HepG2 (cell line): Measurements from ENCODE around the gene SYMPK. TPM values are rescaled to one million over a fixed set of nuclear protein-coding genes. Genes with fewer than 3 reads are reported as not detected.

Experiments used
- HNF4A ChIP-seq: sonication (generic); formaldehyde crosslinking; IDR thresholded peaks from 2 replicates; pipeline ENCODE4 v1.4.0; 2020; ENCODE audit warnings: missing genetic modification reagents
- HNRNPH1 ChIP-seq: fragments of 200-400 bp; formaldehyde crosslinking; optimal IDR thresholded peaks from 2 replicates; pipeline ENCODE3; 2017; ENCODE audit warnings: mild to moderate bottlenecking, low read depth, low read length
- MAFF ChIP-seq: IDR thresholded peaks from 2 replicates; pipeline ENCODE4 v1.6.1; 2011; ENCODE audit warnings: low read depth, low read length, improper control_type of control experiment
- MAFK ChIP-seq, 2 experiments: IDR thresholded peaks in 1 of 2; conservative IDR thresholded peaks in 1 of 2; 2 replicates each; pipeline ENCODE4 v1.6.1; 2011; ENCODE audit warnings: improper control_type of control experiment in 2 of 2, low read length in 2 of 2
- NFKBIZ ChIP-seq: IDR thresholded peaks from 2 replicates; pipeline ENCODE4 v1.6.1; 2018; ENCODE audit warnings: missing genetic modification reagents, missing compliant biosample characterization
- RAD51 ChIP-seq: fragments of 450-650 bp; IDR thresholded peaks from 2 replicates; pipeline ENCODE4 v1.6.1; 2016; ENCODE audit warnings: borderline replicate concordance
- RERE ChIP-seq: IDR thresholded peaks from 2 replicates; pipeline ENCODE4 v1.6.1; 2016; ENCODE audit warnings: low read depth, missing genetic modification reagents, missing compliant biosample characterization
- RXRA ChIP-seq: sonication (generic); formaldehyde crosslinking; IDR thresholded peaks from 2 replicates; pipeline ENCODE4 v1.5.1; 2020; ENCODE audit warnings: missing genetic modification reagents
- RXRB ChIP-seq: IDR thresholded peaks from 2 replicates; pipeline ENCODE4 v1.6.1; 2016; ENCODE audit warnings: borderline replicate concordance, missing genetic modification reagents, missing compliant biosample characterization
- SAP130 ChIP-seq: IDR thresholded peaks from 2 replicates; pipeline ENCODE4 v1.6.1; 2016; ENCODE audit warnings: low read depth
- ZFP90 ChIP-seq: sonication (generic); formaldehyde crosslinking; IDR thresholded peaks from 2 replicates; pipeline ENCODE4 v1.8.0; 2022; ENCODE audit warnings: missing genetic modification reagents, mild to moderate bottlenecking, inconsistent platforms, borderline replicate concordance
- ZKSCAN5 ChIP-seq: sonication (generic); formaldehyde crosslinking; IDR thresholded peaks from 2 replicates; pipeline ENCODE4 v1.5.1; 2020; ENCODE audit warnings: mild to moderate bottlenecking, missing genetic modification reagents
- ZNF142 ChIP-seq: sonication (generic); formaldehyde crosslinking; IDR thresholded peaks from 2 replicates; pipeline ENCODE4 v1.4.0; 2020; ENCODE audit warnings: missing genetic modification reagents
- ZNF3 ChIP-seq: IDR thresholded peaks from 2 replicates; pipeline ENCODE4 v1.7.0; 2017; ENCODE audit warnings: inconsistent platforms
- ZNF383 ChIP-seq: sonication (generic); formaldehyde crosslinking; IDR thresholded peaks from 2 replicates; pipeline ENCODE4 v1.4.0; 2020; ENCODE audit warnings: missing genetic modification reagents, mild to moderate bottlenecking, borderline replicate concordance
- ZNF564 ChIP-seq: sonication (generic); formaldehyde crosslinking; IDR thresholded peaks from 2 replicates; pipeline ENCODE4 v1.8.1; 2023; ENCODE audit warnings: mild to moderate bottlenecking, missing genetic modification reagents
- ZNF75D ChIP-seq: sonication (generic); formaldehyde crosslinking; IDR thresholded peaks from 2 replicates; pipeline ENCODE4 v1.8.1; 2023; ENCODE audit warnings: missing genetic modification reagents, mild to moderate bottlenecking, borderline replicate concordance
- ZNF788 ChIP-seq: sonication (generic); formaldehyde crosslinking; IDR thresholded peaks from 2 replicates; pipeline ENCODE4 v1.5.0; 2020; ENCODE audit warnings: mild to moderate bottlenecking, missing genetic modification reagents, borderline replicate concordance
- polyA plus RNA-seq, 8 experiments: library from polyadenylated mRNA; depleted of rRNA in 3 of 8; stranded (reverse) in 7 of 8; unstranded in 1 of 8; fragments of >200 nt; fragmentation: Illumina TruSeq in 4 of 8; extraction: Trizol in 4 of 8; gene quantifications; 2 replicates each; pipeline versions ENCODE4 v1.2.1 to v1.2.3, GENCODE V29; 2011 to 2016; ENCODE audit warnings: low read depth in 4 of 8, missing spikeins in 1 of 8, mixed read lengths in 1 of 8; ENCODE audit not compliant: insufficient read depth in 1 of 8
- total RNA-seq, 5 experiments: library from RNA; depleted of rRNA; stranded (reverse); fragments of >200 nt; fragmentation: Illumina TruSeq; extraction: Trizol; gene quantifications; 2 replicates each; pipeline ENCODE4 v1.2.3, GENCODE V29; 2016; ENCODE audit warnings: low read depth in 1 of 5

Gene SYMPK
- total and polyA plus RNA-seq, 2 of the 13 experiments (the other 11 are each of a cell fraction or from before 2014, with no cell fraction given): 21.9 to 55.7 TPM

GRCh38 chr19:45882652-45883585, 20.0 kb upstream of the SYMPK start (continued):
- TF ChIP-seq ZNF142 (CRISPR knock-in tag): no peak
- TF ChIP-seq MAFK (conservative IDR thresholded peaks at IDR 0.05 in 1 of 2, IDR thresholded peaks at IDR 0.05 in 1 of 2; ENCODE audit: low read length in 2 of 2): no peak
- peak; percentile 85 for TF ChIP-seq RXRB (CRISPR knock-in tag)
- peak; percentile 57; the same call in 1 of the 2 replicates for TF ChIP-seq RXRA
- TF ChIP-seq ZNF3 (CRISPR knock-in tag): peak; percentile 94
- TF ChIP-seq HNF4A (CRISPR knock-in tag): peak; percentile 45
- 0 out of 2 replicates have a peak, but pooled peaks have one; percentile 72 for TF ChIP-seq ZNF383
- TF ChIP-seq ZNF564 (CRISPR knock-in tag): peak; percentile 62; the same call in 1 of the 2 replicates
- TF ChIP-seq SAP130 (CRISPR knock-in tag): peak; percentile 86
- peak; percentile 91 for TF ChIP-seq ZNF788
- no peak for TF ChIP-seq MAFF
- TF ChIP-seq RERE (CRISPR knock-in tag): 0 out of 2 replicates have a peak, but pooled peaks have one; percentile 25
- no peak for TF ChIP-seq ZKSCAN5 (CRISPR knock-in tag)
- no peak for TF ChIP-seq ZNF75D
- TF ChIP-seq ZFP90 (CRISPR knock-in tag): no peak
- peak; percentile 65 for TF ChIP-seq HNRNPH1
- TF ChIP-seq NFKBIZ (CRISPR knock-in tag): peak; percentile 65; the same call in 1 of the 2 replicates
- TF ChIP-seq RAD51: no peak
